D721Med (cell line): ENCODE results near the gene TBCA.

ENCODE experiments used
- DNase-seq: peaks from one replicate; pipeline ENCODE4 v3.0.0; 2011; ENCODE audit warnings: low spot score; ENCODE audit not compliant: insufficient read length
- FAIRE-seq: peaks from 2 replicates; lab custom pipeline; 2011; peaks lifted over from hg19 to GRCh38; lab: Jason Lieb, UNC
- TF ChIP-seq, protein P1 (sequence below): IDR thresholded peaks from 2 replicates; pipeline ENCODE4 v1.5.1; 2012; ENCODE audit warnings: mild to moderate bottlenecking, control low read depth; ENCODE audit not compliant: insufficient read depth; ENCODE audit errors: missing control alignments

Gene TBCA

DNA sequence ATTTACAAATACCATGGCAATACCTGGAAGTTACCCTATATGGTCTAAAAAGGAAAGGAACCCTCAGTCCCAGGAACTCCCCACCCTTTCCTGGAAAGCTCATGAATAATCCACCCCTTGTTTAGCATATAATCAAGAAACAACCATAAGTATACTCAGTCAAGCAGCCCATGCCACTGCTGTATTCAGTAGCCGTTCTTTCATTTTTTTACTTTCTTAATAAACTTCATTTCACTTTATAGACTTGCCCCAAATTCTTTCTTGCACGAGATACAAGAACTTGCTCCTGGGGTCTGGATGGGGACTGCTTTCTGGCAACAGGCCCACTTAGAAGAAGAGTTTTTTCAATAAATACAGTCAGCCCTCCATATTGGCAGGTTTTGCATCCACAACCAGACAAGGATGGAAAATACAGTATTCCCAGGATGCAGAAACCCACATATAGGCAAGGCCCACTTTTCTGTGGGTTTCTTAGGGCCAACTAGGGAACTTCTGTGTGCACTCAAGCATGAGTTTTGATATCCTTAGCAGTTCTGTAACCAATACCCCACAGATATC, 2.8 kb upstream of the TBCA start:
- DNase-seq (no peak), FAIRE-seq (no peak)
- TF ChIP-seq, protein P1, sequence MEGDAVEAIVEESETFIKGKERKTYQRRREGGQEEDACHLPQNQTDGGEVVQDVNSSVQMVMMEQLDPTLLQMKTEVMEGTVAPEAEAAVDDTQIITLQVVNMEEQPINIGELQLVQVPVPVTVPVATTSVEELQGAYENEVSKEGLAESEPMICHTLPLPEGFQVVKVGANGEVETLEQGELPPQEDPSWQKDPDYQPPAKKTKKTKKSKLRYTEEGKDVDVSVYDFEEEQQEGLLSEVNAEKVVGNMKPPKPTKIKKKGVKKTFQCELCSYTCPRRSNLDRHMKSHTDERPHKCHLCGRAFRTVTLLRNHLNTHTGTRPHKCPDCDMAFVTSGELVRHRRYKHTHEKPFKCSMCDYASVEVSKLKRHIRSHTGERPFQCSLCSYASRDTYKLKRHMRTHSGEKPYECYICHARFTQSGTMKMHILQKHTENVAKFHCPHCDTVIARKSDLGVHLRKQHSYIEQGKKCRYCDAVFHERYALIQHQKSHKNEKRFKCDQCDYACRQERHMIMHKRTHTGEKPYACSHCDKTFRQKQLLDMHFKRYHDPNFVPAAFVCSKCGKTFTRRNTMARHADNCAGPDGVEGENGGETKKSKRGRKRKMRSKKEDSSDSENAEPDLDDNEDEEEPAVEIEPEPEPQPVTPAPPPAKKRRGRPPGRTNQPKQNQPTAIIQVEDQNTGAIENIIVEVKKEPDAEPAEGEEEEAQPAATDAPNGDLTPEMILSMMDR: no peak

DNA sequence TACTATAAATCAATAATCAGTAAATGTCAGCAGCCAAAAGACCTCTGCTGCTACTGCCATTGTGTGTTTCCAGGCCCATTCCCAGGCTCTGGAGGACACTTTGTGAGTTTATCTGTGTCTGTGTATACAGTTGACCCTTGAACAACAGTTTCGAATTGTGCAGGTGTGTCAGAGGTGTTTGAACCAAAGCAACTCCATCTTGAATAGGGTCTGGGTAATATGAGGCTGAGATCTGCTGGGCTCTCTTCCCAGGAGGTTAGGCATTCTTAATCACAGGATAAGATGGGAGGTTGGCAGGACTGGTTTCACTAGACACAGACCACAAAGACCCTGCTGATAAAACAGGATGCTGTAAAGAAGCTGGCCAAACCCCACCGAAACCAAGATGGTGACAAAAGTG, 2.3 kb upstream of the TBCA start:
- TF ChIP-seq, protein P1: no peak
- FAIRE-seq (no peak), DNase-seq (no peak)

DNA sequence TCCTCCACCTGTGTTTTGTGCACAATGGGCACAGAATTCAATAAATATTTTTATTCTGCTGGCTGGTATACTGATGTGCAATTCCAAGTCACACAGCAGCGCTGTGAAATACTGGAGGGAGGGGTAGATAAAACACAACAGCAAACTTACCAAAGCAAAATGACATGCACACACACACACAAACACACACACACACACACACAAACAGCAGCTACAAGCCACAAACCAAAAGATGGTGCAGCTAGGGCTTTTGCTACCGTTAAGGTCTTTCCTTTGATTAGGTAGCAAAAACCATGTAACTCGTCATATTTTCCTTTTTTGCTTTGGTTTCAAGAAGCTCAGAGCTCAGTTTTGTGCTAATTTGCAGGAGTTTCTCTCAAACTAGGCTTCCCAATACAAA, 1.8 kb upstream of the TBCA start:
- TF ChIP-seq, protein P1: no peak
- no peak for FAIRE-seq
- DNase-seq: no peak

DNA sequence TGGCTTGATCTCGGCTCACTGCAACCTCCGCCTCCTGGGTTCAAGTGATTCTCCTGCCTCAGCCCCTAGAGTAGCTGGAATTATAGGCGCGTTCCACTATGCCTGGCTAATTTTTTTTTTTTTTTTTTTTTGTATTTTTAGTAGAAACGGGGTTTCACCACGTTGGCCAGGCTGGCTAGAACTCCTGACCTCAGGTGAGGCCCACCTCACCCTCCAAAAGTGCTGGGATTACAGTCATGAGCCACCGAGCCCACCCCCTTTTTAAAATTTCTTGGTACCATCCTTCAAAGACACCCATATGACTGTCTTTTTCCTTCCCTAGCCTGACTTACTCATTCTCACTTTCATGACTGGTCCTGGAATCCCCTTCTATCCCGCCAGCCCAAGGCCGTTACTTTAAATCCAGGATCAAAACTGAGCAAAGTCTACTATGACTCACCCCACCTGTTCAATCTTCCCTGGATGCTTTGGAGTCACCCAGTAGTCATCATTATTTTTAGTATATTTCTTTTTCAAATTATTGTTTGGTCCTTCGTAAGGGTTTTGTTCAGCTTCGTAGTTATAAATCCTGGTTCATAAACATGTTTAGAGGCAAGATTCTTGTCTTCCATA, 1.2 kb upstream of the TBCA start:
- TF ChIP-seq, protein P1: no peak
- DNase-seq: no peak

DNA sequence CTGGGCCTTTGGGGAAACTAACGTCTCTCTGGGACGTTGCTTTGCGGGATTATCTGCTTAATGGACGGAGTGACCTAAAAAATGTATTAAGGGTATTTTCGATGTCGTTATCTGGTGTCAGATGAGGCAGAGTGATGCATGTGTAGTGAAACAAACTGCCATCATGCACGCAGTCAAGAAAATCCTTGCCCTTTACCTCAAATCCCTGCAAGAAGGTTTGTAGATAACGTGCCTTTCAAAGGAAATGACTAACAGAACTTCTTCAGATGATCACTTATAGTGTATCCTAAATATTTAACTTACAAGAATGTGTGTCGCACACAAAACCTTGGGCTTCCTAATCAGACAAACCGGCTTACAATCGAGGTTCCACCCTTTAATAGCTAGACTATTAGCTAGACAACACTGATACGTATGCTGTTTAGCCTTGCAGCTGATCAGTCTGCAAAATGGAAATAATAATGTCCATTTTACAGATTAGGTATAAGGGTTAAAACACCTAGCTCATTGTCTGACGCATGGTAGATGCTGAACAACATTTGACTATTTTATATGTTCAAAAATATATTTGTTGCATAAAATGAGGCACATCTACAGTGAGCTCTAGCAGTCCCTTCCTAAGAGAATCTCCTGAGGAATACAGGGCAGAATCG, 541 bp upstream of the TBCA start:
- FAIRE-seq: no peak
- DNase-seq: no peak
- TF ChIP-seq, protein P1: no peak

More for the DNA sequence above, 1.2 kb upstream of the TBCA start:
- no peak for FAIRE-seq

DNA sequence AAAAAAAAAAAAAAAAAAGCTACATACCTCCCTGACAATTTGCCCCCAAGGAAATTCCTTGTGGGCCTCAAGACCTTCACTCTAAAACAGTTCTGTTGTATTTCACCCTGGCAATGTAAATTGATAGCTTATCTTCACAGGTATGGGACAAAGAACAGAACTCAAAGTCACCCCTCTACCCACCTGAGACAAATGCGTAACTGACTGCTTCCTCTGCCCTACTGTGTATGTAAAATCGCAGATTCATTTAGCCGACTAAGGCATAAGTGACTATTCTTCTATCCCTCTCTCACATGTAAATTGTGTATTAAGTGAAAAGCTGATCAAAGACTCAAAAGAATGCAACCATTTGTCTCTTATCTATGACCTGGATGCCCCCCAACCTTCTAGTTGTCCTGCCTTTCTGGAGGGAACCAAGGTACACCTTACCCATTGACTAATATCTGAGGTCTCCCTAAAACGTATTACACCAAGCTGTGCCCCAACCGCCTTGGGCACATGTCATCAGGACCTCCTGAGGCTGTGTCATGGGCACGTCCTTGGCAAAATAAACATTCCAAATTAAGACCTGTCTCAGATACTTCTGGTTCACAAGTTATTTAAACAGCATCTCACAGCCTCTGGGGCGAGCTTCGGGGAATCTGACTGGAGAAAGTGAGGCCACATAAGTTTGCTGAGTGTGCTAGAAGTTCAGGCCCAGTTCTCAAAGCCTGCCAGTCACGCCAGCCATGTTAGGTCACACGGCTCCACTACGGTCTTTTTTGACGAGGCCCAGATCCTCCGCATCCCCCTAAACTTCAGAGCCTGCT, 954 bp downstream of the TBCA start:
- TF ChIP-seq, protein P1: no peak
- FAIRE-seq (no peak), DNase-seq (no peak)
